Limb (tissue), 2 donors: ENCODE data around the gene CHMP5.

Source experiments
- DNase-seq, 2 donors: peaks; one replicate each; pipeline ENCODE4 v3.0.0-alpha.2; 2016; ENCODE audit errors: extremely low spot score in 2 of 2

CHMP5 gene

GRCh38 chr9:33264473-33265177 lies at the start of gene CHMP5, which contains the start of gene BAG1:
TSS of gene CHMP5 (plus strand) at chr9:33265049. CDS start at chr9:33265079, 30 bp downstream.
TSS of gene BAG1 (minus strand) at chr9:33264708.
- peak; percentile 100 for DNase-seq

- DNase-seq, result no peak
Observed at GRCh38 chr9:33220681-33221567, 43.9 kb upstream of the CHMP5 start.

- no peak for DNase-seq
Observed at GRCh38 chr9:33221568-33221884, 43.3 kb upstream of the CHMP5 start.

GRCh38 chr9:33222031-33222430 lies 42.8 kb upstream of the CHMP5 start:
- no peak for DNase-seq

- DNase-seq, result no peak
Observed at GRCh38 chr9:33223696-33224095, 41.2 kb upstream of the CHMP5 start.

- peak; percentile 73 to 86 for DNase-seq
Observed at GRCh38 chr9:33225319-33226147, 39.3 kb upstream of the CHMP5 start.

GRCh38 chr9:33227008-33227398 lies 37.8 kb upstream of the CHMP5 start:
- no peak for DNase-seq

- DNase-seq, result no peak
Observed at GRCh38 chr9:33227741-33228140, 37.1 kb upstream of the CHMP5 start.

GRCh38 chr9:33228606-33229005 lies 36.2 kb upstream of the CHMP5 start:
- no peak for DNase-seq

- DNase-seq, result no peak
Observed at GRCh38 chr9:33229359-33230114, 35.3 kb upstream of the CHMP5 start.

GRCh38 chr9:33230756-33231622 lies 33.9 kb upstream of the CHMP5 start:
- no peak for DNase-seq

- no peak for DNase-seq
Observed at GRCh38 chr9:33231623-33231942, 33.3 kb upstream of the CHMP5 start.

- DNase-seq, result no peak
Observed at GRCh38 chr9:33232815-33233214, 32.0 kb upstream of the CHMP5 start.

GRCh38 chr9:33233626-33234342 lies 31.1 kb upstream of the CHMP5 start:
- no peak for DNase-seq

GRCh38 chr9:33234511-33235467 lies 30.1 kb upstream of the CHMP5 start:
- no peak for DNase-seq

GRCh38 chr9:33236571-33236970 lies 28.3 kb upstream of the CHMP5 start:
- no peak for DNase-seq

- DNase-seq, result no peak
Observed at GRCh38 chr9:33239921-33240320, 24.9 kb upstream of the CHMP5 start, which contains the start of gene SPINK4. TSS of gene SPINK4 (plus strand) at chr9:33240167. CDS start at chr9:33240209, 42 bp downstream.

GRCh38 chr9:33241298-33241697 lies 23.6 kb upstream of the CHMP5 start:
- DNase-seq, result no peak
